Osteocyte (in vitro differentiated cells): ENCODE results near the gene THAP7. TPM values are rescaled to one million over a fixed set of nuclear protein-coding genes. Genes with fewer than 3 reads are reported as not detected.

Source experiments
- DNase-seq: peaks from one replicate; pipeline ENCODE4 v3.0.0; 2021; ENCODE audit warnings: mixed read lengths; ENCODE audit not compliant: unreplicated experiment; ENCODE audit errors: extremely low spot score
- H3K27ac Mint-ChIP-seq: one replicate; pipeline ENCODE4 v1.8.0; 2021; ENCODE audit warnings: mild to moderate bottlenecking, mixed read lengths; ENCODE audit not compliant: unreplicated experiment
- H3K27me3 Mint-ChIP-seq: one replicate; pipeline ENCODE4 v1.8.0; 2021; ENCODE audit warnings: mixed read lengths; ENCODE audit not compliant: unreplicated experiment
- H3K36me3 Mint-ChIP-seq: one replicate; pipeline ENCODE4 v1.8.0; 2021; ENCODE audit warnings: mixed read lengths; ENCODE audit not compliant: unreplicated experiment
- H3K4me1 Mint-ChIP-seq: one replicate; pipeline ENCODE4 v1.8.0; 2021; ENCODE audit warnings: mixed read lengths; ENCODE audit not compliant: unreplicated experiment
- H3K4me3 Mint-ChIP-seq: one replicate; pipeline ENCODE4 v1.8.0; 2021; ENCODE audit warnings: mild to moderate bottlenecking, moderate library complexity, mixed read lengths; ENCODE audit not compliant: unreplicated experiment
- H3K9me3 Mint-ChIP-seq: one replicate; pipeline ENCODE4 v1.8.0; 2021; ENCODE audit warnings: mixed read lengths; ENCODE audit not compliant: unreplicated experiment
- total RNA-seq: library from RNA; stranded (reverse); gene quantifications from 2 replicates; pipeline ENCODE4 v1.2.1, GENCODE V29; 2021
- TF ChIP-seq, protein P1 (sequence below): fragments of 200-600 bp; sonication (generic); IDR thresholded peaks from 2 replicates; pipeline ENCODE4 v1.5.0; 2021; ENCODE audit warnings: antibody characterized with exemption, mild to moderate bottlenecking, moderate library complexity

Gene THAP7
- total RNA-seq, 1 donor from 2014 or later = 27.0 TPM

- H3K4me3 Mint-ChIP-seq = no peak overlapping the region
- H3K27ac Mint-ChIP-seq = no peak overlapping the region
- no peaks in the 10 kb centered on the region for H3K9me3 Mint-ChIP-seq
- H3K36me3 Mint-ChIP-seq = peaks cover 26% of the 10 kb centered on the region
- no peak for DNase-seq
- no peaks in the 10 kb centered on the region for H3K4me1 Mint-ChIP-seq
- H3K27me3 Mint-ChIP-seq = no peaks in the 10 kb centered on the region
- TF ChIP-seq, protein P1, sequence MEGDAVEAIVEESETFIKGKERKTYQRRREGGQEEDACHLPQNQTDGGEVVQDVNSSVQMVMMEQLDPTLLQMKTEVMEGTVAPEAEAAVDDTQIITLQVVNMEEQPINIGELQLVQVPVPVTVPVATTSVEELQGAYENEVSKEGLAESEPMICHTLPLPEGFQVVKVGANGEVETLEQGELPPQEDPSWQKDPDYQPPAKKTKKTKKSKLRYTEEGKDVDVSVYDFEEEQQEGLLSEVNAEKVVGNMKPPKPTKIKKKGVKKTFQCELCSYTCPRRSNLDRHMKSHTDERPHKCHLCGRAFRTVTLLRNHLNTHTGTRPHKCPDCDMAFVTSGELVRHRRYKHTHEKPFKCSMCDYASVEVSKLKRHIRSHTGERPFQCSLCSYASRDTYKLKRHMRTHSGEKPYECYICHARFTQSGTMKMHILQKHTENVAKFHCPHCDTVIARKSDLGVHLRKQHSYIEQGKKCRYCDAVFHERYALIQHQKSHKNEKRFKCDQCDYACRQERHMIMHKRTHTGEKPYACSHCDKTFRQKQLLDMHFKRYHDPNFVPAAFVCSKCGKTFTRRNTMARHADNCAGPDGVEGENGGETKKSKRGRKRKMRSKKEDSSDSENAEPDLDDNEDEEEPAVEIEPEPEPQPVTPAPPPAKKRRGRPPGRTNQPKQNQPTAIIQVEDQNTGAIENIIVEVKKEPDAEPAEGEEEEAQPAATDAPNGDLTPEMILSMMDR = no peak
Measured at GRCh38 chr22:20991252-20992055, 10.5 kb downstream of the THAP7 start.

- no peaks in the 10 kb centered on the region for H3K9me3 Mint-ChIP-seq
- TF ChIP-seq, protein P1 = no peak
- H3K4me1 Mint-ChIP-seq = no peaks in the 10 kb centered on the region
- H3K36me3 Mint-ChIP-seq = peaks cover 29% of the 10 kb centered on the region
- no peak overlapping the region for H3K4me3 Mint-ChIP-seq
- no peak overlapping the region for H3K27ac Mint-ChIP-seq
- H3K27me3 Mint-ChIP-seq = no peaks in the 10 kb centered on the region
- DNase-seq = no peak
Measured at GRCh38 chr22:20990184-20991180, 11.4 kb downstream of the THAP7 start.

GRCh38 chr22:20989323-20990138 lies 12.4 kb downstream of the THAP7 start:
- H3K27ac Mint-ChIP-seq = no peak overlapping the region
- no peaks in the 10 kb centered on the region for H3K9me3 Mint-ChIP-seq
- no peak overlapping the region for H3K4me3 Mint-ChIP-seq
- TF ChIP-seq, protein P1 = no peak
- DNase-seq = no peak
- H3K36me3 Mint-ChIP-seq = peaks cover 25% of the 10 kb centered on the region
- no peaks in the 10 kb centered on the region for H3K4me1 Mint-ChIP-seq
- H3K27me3 Mint-ChIP-seq = no peaks in the 10 kb centered on the region

GRCh38 chr22:20988573-20989322 lies 13.2 kb downstream of the THAP7 start:
- Mint-ChIP-seq H3K9me3 (no peaks in the 10 kb centered on the region), H3K27ac (no peak overlapping the region), H3K4me1 (peaks cover 3% of the 10 kb centered on the region), H3K4me3 (no peak overlapping the region), H3K27me3 (no peaks in the 10 kb centered on the region), H3K36me3 (peaks cover 25% of the 10 kb centered on the region)
- DNase-seq = no peak
- TF ChIP-seq, protein P1 = no peak
